Activated naive CD4-positive, alpha-beta T cell treated with anti-CD3 and anti-CD28 coated beads, Interleukin-2, amount 50 U/mL, for 72 hours (primary cell): ENCODE data around the gene ALOX12B. TPM values are rescaled to one million over a fixed set of nuclear protein-coding genes. Genes with fewer than 3 reads are reported as not detected.
"Not testable (repeated sequence)": the region's sequence is repeated elsewhere in the genome, so short reads cannot be mapped to it uniquely, and the experiment has no call there.

Experiments used
- ATAC-seq, 2 donors: fragments of 150-1000 bp; cut with Tn5 transposase; 2 replicates each; pipeline ENCODE4 v1.10.0; 2021; ENCODE audit warnings: mild to moderate bottlenecking in 2 of 2, moderate library complexity in 2 of 2
- DNase-seq, 2 donors: peaks; one replicate each; pipeline ENCODE4 v3.0.0; 2021 to 2022; ENCODE audit warnings: low spot score in 2 of 2
- H3K27ac Mint-ChIP-seq, 2 donors: one replicate each; pipeline ENCODE4 v1.8.0; 2022; ENCODE audit warnings: mild to moderate bottlenecking in 2 of 2, mixed read lengths in 2 of 2
- H3K36me3 Mint-ChIP-seq, 2 donors: one replicate each; pipeline ENCODE4 v1.8.0; 2022; ENCODE audit warnings: mixed read lengths in 2 of 2
- H3K9me3 Mint-ChIP-seq, 2 donors: one replicate each; pipeline ENCODE4 v1.8.0; 2022; ENCODE audit warnings: mixed read lengths in 2 of 2
- total RNA-seq, 2 donors: library from RNA; stranded (reverse); gene quantifications; one replicate each; pipeline ENCODE4 v1.2.3, GENCODE V29; 2022

The ALOX12B gene
- total RNA-seq, 2 donors from 2014 or later = 1.5 to 3.2 TPM

GRCh38 chr17:8103549-8103948 is 16.0 kb upstream of the ALOX12B start:
- Mint-ChIP-seq H3K36me3 (no peaks in the 10 kb centered on the region), H3K27ac (no peak overlapping the region), H3K9me3 (no peaks in the 10 kb centered on the region)
- ATAC-seq (no peak), DNase-seq (no peak)

GRCh38 chr17:8101721-8102120 is 14.2 kb upstream of the ALOX12B start:
- no peak for ATAC-seq
- no peak for DNase-seq
- Mint-ChIP-seq H3K27ac (peak overlapping the region in 1 of 2 donors; percentile 31), H3K36me3 (no peaks in the 10 kb centered on the region), H3K9me3 (no peaks in the 10 kb centered on the region)

GRCh38 chr17:8100763-8101162 is 13.2 kb upstream of the ALOX12B start:
- H3K27ac Mint-ChIP-seq = no peak overlapping the region
- no peaks in the 10 kb centered on the region for H3K9me3 Mint-ChIP-seq
- H3K36me3 Mint-ChIP-seq = no peaks in the 10 kb centered on the region
- ATAC-seq (no peak), DNase-seq (no peak)

- Mint-ChIP-seq H3K9me3 (no peaks in the 10 kb centered on the region), H3K36me3 (no peaks in the 10 kb centered on the region), H3K27ac (no peak overlapping the region)
- no peak for DNase-seq
- no peak for ATAC-seq
These were observed 12.6 kb upstream of the ALOX12B start for GRCh38 chr17:8100111-8100510.

- DNase-seq (no peak), ATAC-seq (no peak)
- Mint-ChIP-seq H3K36me3 (no peaks in the 10 kb centered on the region), H3K27ac (no peak overlapping the region), H3K9me3 (no peaks in the 10 kb centered on the region)
These were observed 9.0 kb upstream of the ALOX12B start for GRCh38 chr17:8096541-8096940.

- Mint-ChIP-seq H3K36me3 (no peaks in the 10 kb centered on the region), H3K27ac (no peak overlapping the region), H3K9me3 (no peaks in the 10 kb centered on the region)
- DNase-seq (no peak), ATAC-seq (no peak)
These were observed 7.8 kb upstream of the ALOX12B start for GRCh38 chr17:8095361-8095760.

GRCh38 chr17:8091033-8091687 is 3.6 kb upstream of the ALOX12B start:
- Mint-ChIP-seq H3K9me3 (no peaks in the 10 kb centered on the region), H3K36me3 (no peaks in the 10 kb centered on the region), H3K27ac (no peak overlapping the region)
- DNase-seq (no peak), ATAC-seq (peak in 1 of 2 donors; percentile 9)

- DNase-seq = no peak
- Mint-ChIP-seq H3K36me3 (no peaks in the 10 kb centered on the region), H3K27ac (no peak overlapping the region), H3K9me3 (no peaks in the 10 kb centered on the region)
- no peak for ATAC-seq
These were observed 2.2 kb upstream of the ALOX12B start for GRCh38 chr17:8089728-8090127.

GRCh38 chr17:8087952-8088230 is 375 bp upstream of the ALOX12B start:
- ATAC-seq (no peak), DNase-seq (no peak)
- Mint-ChIP-seq H3K36me3 (no peaks in the 10 kb centered on the region), H3K9me3 (no peaks in the 10 kb centered on the region), H3K27ac (no peak overlapping the region)

GRCh38 chr17:8084250-8084649 is 3.3 kb downstream of the ALOX12B start:
- ATAC-seq (no peak), DNase-seq (no peak)
- peaks cover 0 to 7% of the 10 kb centered on the region in 2 donors for H3K36me3 Mint-ChIP-seq
- H3K27ac Mint-ChIP-seq = peak overlapping the region in 1 of 2 donors; percentile 59
- no peaks in the 10 kb centered on the region for H3K9me3 Mint-ChIP-seq

GRCh38 chr17:8082292-8082691 is 5.2 kb downstream of the ALOX12B start:
- no peak overlapping the region for H3K27ac Mint-ChIP-seq
- no peaks in the 10 kb centered on the region for H3K9me3 Mint-ChIP-seq
- no peak for ATAC-seq
- DNase-seq = no peak
- H3K36me3 Mint-ChIP-seq = peaks cover 0 to 7% of the 10 kb centered on the region in 2 donors

GRCh38 chr17:8081876-8082275 is 5.6 kb downstream of the ALOX12B start:
- Mint-ChIP-seq H3K9me3 (no peaks in the 10 kb centered on the region), H3K36me3 (peaks cover 0 to 7% of the 10 kb centered on the region in 2 donors), H3K27ac (no peak overlapping the region)
- DNase-seq (no peak), ATAC-seq (no peak)

- Mint-ChIP-seq H3K36me3 (peaks cover 0 to 7% of the 10 kb centered on the region in 2 donors), H3K9me3 (no peaks in the 10 kb centered on the region), H3K27ac (no peak overlapping the region)
- no peak for ATAC-seq
- no peak for DNase-seq
These were observed 6.7 kb downstream of the ALOX12B start for GRCh38 chr17:8080799-8081219.

- ATAC-seq (no peak), DNase-seq (no peak)
- peak overlapping the region in 1 of 2 donors; percentile 69 for H3K27ac Mint-ChIP-seq
- peaks cover 0 to 7% of the 10 kb centered on the region in 2 donors for H3K36me3 Mint-ChIP-seq
- H3K9me3 Mint-ChIP-seq = no peaks in the 10 kb centered on the region
These were observed 7.2 kb downstream of the ALOX12B start for GRCh38 chr17:8080208-8080798.

GRCh38 chr17:8079291-8080207 is 8.0 kb downstream of the ALOX12B start:
- DNase-seq = peak; percentile 85
- H3K36me3 Mint-ChIP-seq = peaks cover 0 to 7% of the 10 kb centered on the region in 2 donors
- H3K9me3 Mint-ChIP-seq = no peaks in the 10 kb centered on the region
- ATAC-seq = peak; percentile 85 to 88
- peak overlapping the region in 1 of 2 donors; percentile 69 for H3K27ac Mint-ChIP-seq

- not testable (repeated sequence) for ATAC-seq, H3K36me3 Mint-ChIP-seq, DNase-seq, H3K27ac Mint-ChIP-seq, H3K9me3 Mint-ChIP-seq
These were observed 9.6 kb downstream of the ALOX12B start for GRCh38 chr17:8077939-8078338.

- Mint-ChIP-seq H3K27ac (no peak overlapping the region), H3K9me3 (no peaks in the 10 kb centered on the region), H3K36me3 (peaks cover 0 to 3% of the 10 kb centered on the region in 2 donors)
- DNase-seq = no peak
- ATAC-seq = no peak
These were observed 10.8 kb downstream of the ALOX12B start for GRCh38 chr17:8076502-8077266.
